ENCODE results near the gene ERBB4.

ERBB4 gene

GRCh38 chr2:211652327-211652726 is 886.3 kb downstream of the ERBB4 start:
- no peak for TF ChIP-seq CTCF (IDR thresholded peaks at IDR 0.05)
- DNase-seq (ENCODE audit: low spot score), result no peak
- H3K4me3 ChIP-seq, result no peak overlapping the region
- no peak overlapping the region for H3K27ac ChIP-seq

- TF ChIP-seq CTCF (IDR thresholded peaks at IDR 0.05), result no peak
- Histone ChIP-seq H3K4me3 (no peak overlapping the region), H3K27ac (no peak overlapping the region)
- no peak for DNase-seq (ENCODE audit: low spot score)
Observed at GRCh38 chr2:211649331-211649730, 889.3 kb downstream of the ERBB4 start.

GRCh38 chr2:211631503-211631902 is 907.1 kb downstream of the ERBB4 start:
- Histone ChIP-seq H3K27ac (no peak overlapping the region), H3K4me3 (no peak overlapping the region)
- no peak for TF ChIP-seq CTCF (IDR thresholded peaks at IDR 0.05)
- no peak for DNase-seq (ENCODE audit: low spot score)

- Histone ChIP-seq H3K27ac (no peak overlapping the region), H3K4me3 (no peak overlapping the region)
- no peak for DNase-seq (ENCODE audit: low spot score)
- no peak for TF ChIP-seq CTCF (IDR thresholded peaks at IDR 0.05)
Observed at GRCh38 chr2:211623096-211623495, 915.5 kb downstream of the ERBB4 start.

- H3K27ac ChIP-seq, result no peak overlapping the region
- no peak for DNase-seq (ENCODE audit: low spot score)
- TF ChIP-seq CTCF (IDR thresholded peaks at IDR 0.05), result no peak
Observed at GRCh38 chr2:211620986-211621385, 917.6 kb downstream of the ERBB4 start.

GRCh38 chr2:211617803-211618202 is 920.8 kb downstream of the ERBB4 start:
- DNase-seq (ENCODE audit: low spot score), result no peak
- TF ChIP-seq CTCF (IDR thresholded peaks at IDR 0.05), result no peak
- Histone ChIP-seq H3K27ac (no peak overlapping the region), H3K4me3 (no peak overlapping the region)

More at GRCh38 chr2:211620986-211621385, 917.6 kb downstream of the ERBB4 start:
- no peak overlapping the region for H3K4me3 ChIP-seq

GRCh38 chr2:211611621-211612020 is 927.0 kb downstream of the ERBB4 start:
- Histone ChIP-seq H3K27ac (no peak overlapping the region), H3K4me3 (no peak overlapping the region)
- no peak for DNase-seq (ENCODE audit: low spot score)
- no peak for TF ChIP-seq CTCF (IDR thresholded peaks at IDR 0.05)
